ENCODE data around the gene SRGAP1. TPM values are rescaled to one million over a fixed set of nuclear protein-coding genes. Genes with fewer than 3 reads are reported as not detected.
"Not testable (repeated sequence)": the region's sequence is repeated elsewhere in the genome, so short reads cannot be mapped to it uniquely, and the experiment has no call there.

Gene SRGAP1
- total RNA-seq, 1 donor from 2014 or later, result 49.3 TPM

DNA sequence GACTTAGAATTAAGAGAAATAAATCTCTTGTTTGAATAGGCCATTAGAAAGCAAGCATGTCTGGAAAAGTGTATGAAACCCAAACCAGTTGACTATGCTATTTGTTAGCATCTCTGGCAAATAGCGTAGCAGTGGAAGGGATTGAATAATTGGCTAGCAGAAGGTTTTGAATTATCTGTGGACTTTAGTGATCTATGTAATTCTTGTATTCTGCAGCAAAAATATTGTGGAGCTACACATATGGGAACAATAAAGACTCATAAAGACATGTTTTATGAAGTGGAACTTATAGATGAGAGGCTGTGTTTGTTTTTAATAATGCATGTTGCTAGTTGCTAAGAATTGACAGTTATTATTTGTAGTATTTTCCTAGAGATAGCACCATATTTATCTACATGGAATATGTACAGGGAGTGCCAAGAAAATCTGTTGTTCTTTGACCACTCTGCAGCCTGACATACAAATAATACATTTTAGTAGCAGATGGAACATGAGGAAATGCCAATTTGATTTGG is 4.7 kb downstream of the SRGAP1 start:
- DNase-seq (ENCODE audit: low spot score), result no peak
- Mint-ChIP-seq H3K36me3 (ENCODE audit: low read depth, unreplicated experiment) (no peaks in the 10 kb centered on the region), H3K4me1 (ENCODE audit: unreplicated experiment) (peaks cover 40% of the 10 kb centered on the region), H3K9me3 (ENCODE audit: unreplicated experiment) (no peaks in the 10 kb centered on the region), H3K27ac (ENCODE audit: unreplicated experiment) (no peak overlapping the region), H3K27me3 (ENCODE audit: unreplicated experiment) (peaks cover 2% of the 10 kb centered on the region), H3K4me3 (ENCODE audit: unreplicated experiment) (peak overlapping the region; percentile 47)
- TF ChIP-seq, protein P1, sequence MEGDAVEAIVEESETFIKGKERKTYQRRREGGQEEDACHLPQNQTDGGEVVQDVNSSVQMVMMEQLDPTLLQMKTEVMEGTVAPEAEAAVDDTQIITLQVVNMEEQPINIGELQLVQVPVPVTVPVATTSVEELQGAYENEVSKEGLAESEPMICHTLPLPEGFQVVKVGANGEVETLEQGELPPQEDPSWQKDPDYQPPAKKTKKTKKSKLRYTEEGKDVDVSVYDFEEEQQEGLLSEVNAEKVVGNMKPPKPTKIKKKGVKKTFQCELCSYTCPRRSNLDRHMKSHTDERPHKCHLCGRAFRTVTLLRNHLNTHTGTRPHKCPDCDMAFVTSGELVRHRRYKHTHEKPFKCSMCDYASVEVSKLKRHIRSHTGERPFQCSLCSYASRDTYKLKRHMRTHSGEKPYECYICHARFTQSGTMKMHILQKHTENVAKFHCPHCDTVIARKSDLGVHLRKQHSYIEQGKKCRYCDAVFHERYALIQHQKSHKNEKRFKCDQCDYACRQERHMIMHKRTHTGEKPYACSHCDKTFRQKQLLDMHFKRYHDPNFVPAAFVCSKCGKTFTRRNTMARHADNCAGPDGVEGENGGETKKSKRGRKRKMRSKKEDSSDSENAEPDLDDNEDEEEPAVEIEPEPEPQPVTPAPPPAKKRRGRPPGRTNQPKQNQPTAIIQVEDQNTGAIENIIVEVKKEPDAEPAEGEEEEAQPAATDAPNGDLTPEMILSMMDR (IDR thresholded peaks at IDR 0.05; ENCODE audit: unreplicated experiment), result no peak

DNA sequence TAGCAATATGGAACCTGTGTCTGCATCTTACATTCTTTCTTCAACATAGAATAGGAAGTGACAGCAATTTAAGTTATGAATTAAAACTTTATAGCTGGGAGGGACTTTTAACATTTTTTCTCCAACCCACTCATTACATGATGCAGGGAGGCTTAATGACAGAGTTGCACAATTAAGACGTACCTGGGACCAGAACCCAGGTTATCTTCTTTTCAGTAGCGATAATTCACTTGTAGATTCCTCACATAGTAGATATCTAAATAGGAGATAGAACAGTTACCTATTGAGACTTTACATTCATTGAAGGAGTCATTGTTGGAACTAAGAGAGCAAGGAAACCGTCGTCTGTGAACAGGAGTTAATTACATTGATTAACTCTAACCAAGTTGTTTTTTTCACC is 5.1 kb downstream of the SRGAP1 start:
- Mint-ChIP-seq H3K27me3 (ENCODE audit: unreplicated experiment) (peaks cover under 1% of the 10 kb centered on the region), H3K36me3 (ENCODE audit: low read depth, unreplicated experiment) (no peaks in the 10 kb centered on the region), H3K4me1 (ENCODE audit: unreplicated experiment) (peaks cover 37% of the 10 kb centered on the region), H3K9me3 (ENCODE audit: unreplicated experiment) (no peaks in the 10 kb centered on the region), H3K27ac (ENCODE audit: unreplicated experiment) (no peak overlapping the region), H3K4me3 (ENCODE audit: unreplicated experiment) (peak overlapping the region; percentile 68)
- TF ChIP-seq, protein P1 (IDR thresholded peaks at IDR 0.05; ENCODE audit: unreplicated experiment), result no peak
- DNase-seq (ENCODE audit: low spot score), result no peak

DNA sequence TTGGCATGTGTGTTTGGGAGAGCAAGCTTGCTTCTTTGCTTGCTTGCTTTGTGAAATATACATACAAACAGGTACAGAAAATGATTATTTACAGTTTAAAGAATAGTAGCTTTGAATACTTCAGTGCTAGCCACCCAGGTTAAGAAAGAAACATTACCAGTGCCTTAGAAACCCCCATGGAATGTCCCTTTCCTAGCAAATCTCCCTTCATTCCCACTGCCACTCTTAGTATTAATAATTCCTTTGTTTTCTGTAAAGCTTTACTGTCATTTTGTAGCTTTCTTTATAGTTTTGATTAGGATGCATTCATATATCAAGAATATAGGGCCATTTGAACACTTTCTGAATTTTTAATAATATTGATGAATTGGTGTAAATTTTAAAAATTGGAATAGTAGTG is 9.5 kb downstream of the SRGAP1 start:
- H3K27ac Mint-ChIP-seq (ENCODE audit: unreplicated experiment), result no peak overlapping the region
- DNase-seq (ENCODE audit: low spot score), result no peak
- H3K27me3 Mint-ChIP-seq (ENCODE audit: unreplicated experiment), result no peaks in the 10 kb centered on the region
- H3K4me1 Mint-ChIP-seq (ENCODE audit: unreplicated experiment), result peaks cover 11% of the 10 kb centered on the region
- TF ChIP-seq, protein P1 (IDR thresholded peaks at IDR 0.05; ENCODE audit: unreplicated experiment), result no peak
- no peaks in the 10 kb centered on the region for H3K36me3 Mint-ChIP-seq (ENCODE audit: low read depth, unreplicated experiment)
- no peaks in the 10 kb centered on the region for H3K9me3 Mint-ChIP-seq (ENCODE audit: unreplicated experiment)
- H3K4me3 Mint-ChIP-seq (ENCODE audit: unreplicated experiment), result no peak overlapping the region

DNA sequence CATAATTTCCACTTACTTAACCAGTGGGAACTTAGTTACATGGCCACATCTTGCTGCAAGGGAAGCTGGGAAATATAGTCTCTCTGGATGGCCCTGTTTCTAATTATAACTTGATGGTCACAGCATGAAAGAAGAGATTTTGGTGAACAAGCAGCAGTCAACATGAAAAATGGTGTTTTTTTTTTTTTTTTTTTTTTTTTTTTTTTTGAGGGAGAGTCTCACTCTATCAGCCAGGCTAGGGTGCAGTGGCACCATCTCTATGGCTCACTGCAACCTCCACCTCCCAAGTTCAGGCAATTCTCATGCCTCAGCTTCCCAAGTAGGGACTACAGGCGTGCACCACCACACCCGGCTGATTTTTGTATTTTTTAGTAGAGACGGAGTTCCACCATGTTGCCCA is 10.8 kb downstream of the SRGAP1 start:
- Mint-ChIP-seq H3K4me3 (ENCODE audit: unreplicated experiment) (no peak overlapping the region), H3K9me3 (ENCODE audit: unreplicated experiment) (no peaks in the 10 kb centered on the region), H3K27me3 (ENCODE audit: unreplicated experiment) (no peaks in the 10 kb centered on the region), H3K4me1 (ENCODE audit: unreplicated experiment) (no peaks in the 10 kb centered on the region), H3K36me3 (ENCODE audit: low read depth, unreplicated experiment) (no peaks in the 10 kb centered on the region), H3K27ac (ENCODE audit: unreplicated experiment) (no peak overlapping the region)
- TF ChIP-seq, protein P1 (IDR thresholded peaks at IDR 0.05; ENCODE audit: unreplicated experiment), result no peak
- no peak for DNase-seq (ENCODE audit: low spot score)

DNA sequence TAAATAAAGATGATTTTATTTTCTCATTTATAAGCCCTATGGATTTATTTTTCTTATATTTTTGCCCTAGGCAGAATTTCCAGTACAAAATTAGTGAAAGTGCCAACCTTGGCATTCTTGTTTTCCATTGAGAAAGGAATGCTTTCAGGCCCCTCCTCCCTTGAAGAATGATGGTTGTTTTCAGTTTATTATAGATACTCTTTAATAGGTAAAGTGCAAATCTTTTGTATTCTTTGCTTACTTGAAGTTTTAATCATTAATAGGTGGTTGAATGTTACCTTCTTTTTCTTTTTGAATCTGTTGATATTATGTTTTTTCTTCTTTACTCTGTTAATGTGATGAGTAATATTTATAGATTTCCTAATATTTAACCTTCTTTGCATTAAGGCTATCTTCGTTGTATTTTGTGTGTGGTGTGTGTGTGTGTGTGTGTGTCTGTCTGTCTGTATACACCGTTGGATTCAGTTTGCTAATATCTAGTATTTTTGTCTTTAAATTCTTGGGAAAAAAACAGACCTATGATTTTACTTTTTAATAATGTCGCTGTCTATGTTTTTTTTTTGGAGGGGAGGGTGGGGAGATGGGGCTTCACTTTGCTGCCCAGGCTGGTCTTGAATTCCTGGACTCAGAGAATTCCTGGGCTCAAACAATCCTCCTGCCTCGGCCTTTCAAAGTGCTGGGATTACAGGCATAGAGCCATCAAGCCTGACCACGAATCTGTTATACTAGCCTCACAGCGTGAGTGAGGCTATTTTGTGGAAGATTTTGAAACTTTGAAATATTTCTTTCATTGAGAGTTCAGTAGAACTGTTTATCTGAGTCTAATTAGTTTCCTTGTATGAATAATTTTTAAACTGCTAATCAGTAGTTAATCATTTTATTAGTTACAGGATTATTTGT is 13.5 kb downstream of the SRGAP1 start:
- TF ChIP-seq, protein P1 (IDR thresholded peaks at IDR 0.05; ENCODE audit: unreplicated experiment), result no peak
- H3K27me3 Mint-ChIP-seq (ENCODE audit: unreplicated experiment), result no peaks in the 10 kb centered on the region
- no peak overlapping the region for H3K27ac Mint-ChIP-seq (ENCODE audit: unreplicated experiment)
- DNase-seq (ENCODE audit: low spot score), result no peak
- H3K4me1 Mint-ChIP-seq (ENCODE audit: unreplicated experiment), result peaks cover 8% of the 10 kb centered on the region
- H3K4me3 Mint-ChIP-seq (ENCODE audit: unreplicated experiment), result no peak overlapping the region
- H3K36me3 Mint-ChIP-seq (ENCODE audit: low read depth, unreplicated experiment), result no peaks in the 10 kb centered on the region
- H3K9me3 Mint-ChIP-seq (ENCODE audit: unreplicated experiment), result no peaks in the 10 kb centered on the region

DNA sequence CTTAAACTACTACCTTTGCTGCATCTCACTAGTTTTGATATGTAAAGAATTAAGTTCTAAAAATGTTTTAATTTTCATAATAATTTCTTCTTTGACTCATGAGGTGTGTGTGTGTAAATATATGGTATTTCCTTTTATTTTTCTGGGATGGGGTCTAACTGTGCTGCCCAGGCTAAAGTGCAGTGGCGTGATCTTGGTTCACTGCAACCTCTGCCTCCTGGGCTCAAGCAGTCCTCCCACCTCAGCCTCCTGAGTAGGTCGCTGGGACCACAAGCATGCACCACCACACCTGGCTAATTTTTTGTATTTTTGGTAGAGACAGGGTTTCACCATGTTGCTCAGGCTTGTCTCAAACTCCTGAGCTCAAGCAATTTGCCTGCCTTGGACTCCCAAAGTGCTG is 15.4 kb downstream of the SRGAP1 start:
- not testable (repeated sequence) for H3K27ac Mint-ChIP-seq (ENCODE audit: unreplicated experiment); H3K36me3 Mint-ChIP-seq (ENCODE audit: low read depth, unreplicated experiment); H3K4me3 Mint-ChIP-seq (ENCODE audit: unreplicated experiment); DNase-seq (ENCODE audit: low spot score); H3K27me3 Mint-ChIP-seq (ENCODE audit: unreplicated experiment); H3K9me3 Mint-ChIP-seq (ENCODE audit: unreplicated experiment)
- H3K4me1 Mint-ChIP-seq (ENCODE audit: unreplicated experiment), result peaks cover 13% of the 10 kb centered on the region

Data from endothelial cell (in vitro differentiated cells).